GM23338 (cell line): ENCODE data around the gene CCDC150. TPM values are rescaled to one million over a fixed set of nuclear protein-coding genes. Genes with fewer than 3 reads are reported as not detected.
"Not testable (repeated sequence)": the region's sequence is repeated elsewhere in the genome, so short reads cannot be mapped to it uniquely, and the experiment has no call there.

Experiments used
- ATAC-seq: fragments of 200-7000 bp; cut with Tn5 transposase; 3 replicates; pipeline ENCODE4 v1.9.1; 2020
- DNase-seq: peaks from one replicate; pipeline ENCODE4 v3.0.0-alpha.2; 2015; ENCODE audit warnings: low spot score
- H2AFZ ChIP-seq: fragments of 200-600 bp; sonication (generic); 2 replicates; pipeline ENCODE4 v1.8.0; 2016; ENCODE audit warnings: antibody characterized with exemption, mild to moderate bottlenecking, moderate library complexity
- H3F3A ChIP-seq: fragments of 200-600 bp; sonication (generic); replicated peaks from 2 replicates; pipeline ENCODE4 v1.8.0; 2017; ENCODE audit warnings: antibody characterized with exemption, mixed run types, low read depth
- H3K27ac ChIP-seq: fragments of 200-600 bp; sonication (generic); 2 replicates; pipeline ENCODE4 v1.6.1; 2016; ENCODE audit warnings: low read depth
- H3K27me3 ChIP-seq: fragments of 200-600 bp; sonication (generic); 2 replicates; pipeline ENCODE4 v1.8.0; 2016; ENCODE audit warnings: mild to moderate bottlenecking, mixed run types, moderate library complexity; ENCODE audit not compliant: insufficient read depth
- H3K36me3 ChIP-seq: fragments of 200-600 bp; sonication (generic); 2 replicates; pipeline ENCODE4 v1.8.0; 2016; ENCODE audit warnings: mild to moderate bottlenecking; ENCODE audit not compliant: insufficient read depth
- H3K4me1 ChIP-seq: fragments of 200-600 bp; sonication (generic); 2 replicates; pipeline ENCODE4 v1.8.0; 2016; ENCODE audit warnings: mild to moderate bottlenecking, moderate library complexity; ENCODE audit not compliant: insufficient read depth
- H3K4me2 ChIP-seq: fragments of 200-600 bp; sonication (generic); 2 replicates; pipeline ENCODE4 v1.7.1; 2017; ENCODE audit warnings: mixed run types
- H3K4me3 ChIP-seq: fragments of 200-600 bp; sonication (generic); 2 replicates; pipeline ENCODE4 v1.6.1; 2016; ENCODE audit warnings: mixed run types
- H3K79me2 ChIP-seq: fragments of 200-600 bp; sonication (generic); replicated peaks from 2 replicates; pipeline ENCODE4 v1.8.0; 2017; ENCODE audit warnings: mild to moderate bottlenecking; ENCODE audit not compliant: insufficient read depth
- H3K9me2 ChIP-seq: fragments of 200-600 bp; sonication (generic); 2 replicates; pipeline ENCODE4 v1.8.0; 2017; ENCODE audit not compliant: insufficient read depth
- H4K20me1 ChIP-seq: fragments of 200-600 bp; sonication (generic); replicated peaks from 2 replicates; pipeline ENCODE4 v1.8.0; 2017; ENCODE audit warnings: mild to moderate bottlenecking; ENCODE audit not compliant: insufficient read depth
- H3K27ac Mint-ChIP-seq: 2 replicates; pipeline ENCODE4 v1.8.0; 2020; ENCODE audit warnings: inconsistent platforms, mild to moderate bottlenecking, moderate library complexity, mixed read lengths
- H3K27me3 Mint-ChIP-seq: 3 replicates; pipeline ENCODE4 v1.8.0; 2022; ENCODE audit warnings: low read depth, mild to moderate bottlenecking, moderate library complexity, mixed read lengths, inconsistent platforms; ENCODE audit not compliant: insufficient read depth, poor library complexity
- H3K36me3 Mint-ChIP-seq: 3 replicates; pipeline ENCODE4 v1.8.0; 2021; ENCODE audit warnings: low read depth, mild to moderate bottlenecking, inconsistent platforms, moderate library complexity, mixed read lengths
- H3K4me1 Mint-ChIP-seq: 3 replicates; pipeline ENCODE4 v1.8.0; 2020; ENCODE audit warnings: mild to moderate bottlenecking, inconsistent platforms, mixed read lengths
- H3K4me3 Mint-ChIP-seq: 3 replicates; pipeline ENCODE4 v1.8.0; 2021; ENCODE audit warnings: moderate library complexity, mild to moderate bottlenecking, inconsistent platforms, mixed read lengths
- H3K9me3 Mint-ChIP-seq: 3 replicates; pipeline ENCODE4 v1.8.0; 2020; ENCODE audit warnings: moderate library complexity, mild to moderate bottlenecking, inconsistent platforms, mixed read lengths
- CREB1 ChIP-seq: fragments of 250-450 bp; sonication (Bioruptor Pico); IDR thresholded peaks from 2 replicates; pipeline ENCODE4 v1.5.0; 2020; ENCODE audit warnings: low read depth, mild to moderate bottlenecking, moderate library complexity
- CTCF ChIP-seq, 2 experiments: fragments of 200-600 bp in 1 of 2; sonication (generic) in 1 of 2; conservative IDR thresholded peaks; 2 replicates each; pipeline versions ENCODE4 v1.5.1 to v1.6.1; 2016 to 2017; ENCODE audit warnings: antibody characterized with exemption in 2 of 2, low read depth in 2 of 2, mild to moderate bottlenecking in 2 of 2, moderate library complexity in 1 of 2
- ETS1 ChIP-seq: IDR thresholded peaks from 2 replicates; pipeline ENCODE4 v1.6.1; 2016; ENCODE audit warnings: antibody characterized with exemption
- EZH2 ChIP-seq: fragments of 200-600 bp; sonication (generic); IDR thresholded peaks from one replicate; pipeline ENCODE4 v1.8.0; 2017; ENCODE audit warnings: antibody characterized with exemption, mild to moderate bottlenecking, low read depth; ENCODE audit not compliant: unreplicated experiment
- EZH2phosphoT487 ChIP-seq: fragments of 200-600 bp; sonication (generic); IDR thresholded peaks from one replicate; pipeline ENCODE4 v1.8.1; 2018; ENCODE audit warnings: antibody characterized with exemption; ENCODE audit not compliant: unreplicated experiment
- JUNB ChIP-seq: IDR thresholded peaks from one replicate; pipeline ENCODE4 v1.6.1; 2016; ENCODE audit warnings: antibody characterized with exemption; ENCODE audit not compliant: unreplicated experiment
- NANOG ChIP-seq: IDR thresholded peaks from 2 replicates; pipeline ENCODE4 v1.6.1; 2016; ENCODE audit warnings: antibody characterized with exemption, borderline replicate concordance
- POLR2AphosphoS5 ChIP-seq: IDR thresholded peaks from 2 replicates; pipeline ENCODE4 v1.6.1; 2016; ENCODE audit warnings: antibody characterized with exemption, low read depth
- REST ChIP-seq: IDR thresholded peaks from one replicate; pipeline ENCODE4 v1.6.1; 2018; ENCODE audit warnings: antibody characterized with exemption; ENCODE audit not compliant: unreplicated experiment
- STAT1 ChIP-seq: IDR thresholded peaks from one replicate; pipeline ENCODE4 v1.6.1; 2016; ENCODE audit warnings: antibody characterized with exemption; ENCODE audit not compliant: unreplicated experiment
- ZNF114 ChIP-seq: fragments of 250-450 bp; sonication (Bioruptor Pico); IDR thresholded peaks from 2 replicates; pipeline ENCODE4 v1.5.0; 2020; ENCODE audit warnings: mild to moderate bottlenecking, moderate library complexity
- ZNF331 ChIP-seq: fragments of 250-450 bp; sonication (Bioruptor Pico); IDR thresholded peaks from 2 replicates; pipeline ENCODE4 v1.5.0; 2020; ENCODE audit warnings: low read depth, mild to moderate bottlenecking, moderate library complexity
- polyA plus RNA-seq: library from polyadenylated mRNA; unstranded; fragments of >200 nt; fragmentation: Nextera tagmentation; extraction: Ambion mirVana; gene quantifications from 2 replicates; pipeline ENCODE4 v1.2.1, GENCODE V29; 2016
- total RNA-seq: library from RNA; depleted of rRNA; stranded (reverse); fragments of >200 nt; shearing (Covaris generic); gene quantifications from 2 replicates; pipeline ENCODE4 v1.2.3, GENCODE V29; 2014

Gene CCDC150
- total and polyA plus RNA-seq, 2 experiments from 2014 or later, result 56.3 to 68.3 TPM

GRCh38 chr2:196607073-196607472, 32.4 kb upstream of the CCDC150 start:
- H3K4me1 Mint-ChIP-seq, result peaks cover 2% of the 10 kb centered on the region; the same call in 2 of the 3 replicates
- H3K4me3 ChIP-seq, result no peak overlapping the region
- H4K20me1 ChIP-seq, result no peaks in the 10 kb centered on the region
- H3K4me2 ChIP-seq, result no peak overlapping the region
- H2AFZ ChIP-seq, result peak overlapping the region; percentile 60; the same call in 1 of the 2 replicates
- H3K4me1 ChIP-seq, result peaks cover under 1% of the 10 kb centered on the region; the same call in 1 of the 2 replicates
- H3K36me3 ChIP-seq, result no peaks in the 10 kb centered on the region
- H3K27ac Mint-ChIP-seq, result no peak overlapping the region
- DNase-seq (no peak), ATAC-seq (no peak)
- H3K79me2 ChIP-seq, result no peaks in the 10 kb centered on the region
- no peak overlapping the region for H3K27ac ChIP-seq
- peaks cover 3% of the 10 kb centered on the region for H3K27me3 Mint-ChIP-seq
- no peaks in the 10 kb centered on the region for H3F3A ChIP-seq
- no peak overlapping the region for H3K4me3 Mint-ChIP-seq
- no peak for TF ChIP-seq STAT1
- no peak for TF ChIP-seq REST
- TF ChIP-seq EZH2, result no peak
- TF ChIP-seq ZNF114 (CRISPR knock-in tag), result no peak
- no peak for TF ChIP-seq ZNF331 (CRISPR knock-in tag)
- no peak for TF ChIP-seq CTCF (conservative IDR thresholded peaks at IDR 0.05; ENCODE audit: low read depth in 2 of 2)
- TF ChIP-seq JUNB, result no peak
- no peak for TF ChIP-seq EZH2phosphoT487
- no peak for TF ChIP-seq ETS1
- TF ChIP-seq NANOG, result no peak
- TF ChIP-seq CREB1, result no peak
- TF ChIP-seq POLR2AphosphoS5, result no peak
- no peaks in the 10 kb centered on the region for H3K27me3 ChIP-seq
- no peaks in the 10 kb centered on the region for H3K9me3 Mint-ChIP-seq
- H3K9me2 ChIP-seq, result no peaks in the 10 kb centered on the region
- no peaks in the 10 kb centered on the region for H3K36me3 Mint-ChIP-seq

- H3K27ac ChIP-seq, DNase-seq, H3K79me2 ChIP-seq, ATAC-seq, H2AFZ ChIP-seq, H3K27me3 Mint-ChIP-seq, H3K36me3 Mint-ChIP-seq, H3K9me3 Mint-ChIP-seq, H3K4me2 ChIP-seq, H3K4me3 Mint-ChIP-seq, H3K36me3 ChIP-seq, H3K4me1 ChIP-seq, H3F3A ChIP-seq, H3K4me1 Mint-ChIP-seq, H3K4me3 ChIP-seq, H4K20me1 ChIP-seq, H3K27ac Mint-ChIP-seq, H3K27me3 ChIP-seq, H3K9me2 ChIP-seq: not testable (repeated sequence)
Observed at GRCh38 chr2:196607896-196608295, 31.6 kb upstream of the CCDC150 start.
